Tibial artery (tissue), 4 donors: ENCODE measurements around the gene COA8.

Source experiments
- DNase-seq, 2 donors: peaks; one replicate each; pipeline ENCODE4 v3.0.0-alpha.2; 2019
- H3K27ac ChIP-seq, 2 donors: fragments of 200-600 bp; sonication (generic) in 1 of 2; 1 replicate in 1 of 2; 2 replicates in 1 of 2; pipeline ENCODE4 v1.5.1; 2018 to 2019; ENCODE audit warnings: mild to moderate bottlenecking in 1 of 2
- H3K27me3 ChIP-seq, 2 donors: fragments of 200-600 bp; sonication (generic) in 1 of 2; one replicate each; pipeline versions ENCODE4 v1.5.1 to v1.6.0; 2016 to 2019
- H3K36me3 ChIP-seq, 3 donors: fragments of 200-600 bp; sonication (generic) in 2 of 3; one replicate each; pipeline ENCODE4 v1.5.1; 2016 to 2019; ENCODE audit warnings: mild to moderate bottlenecking in 2 of 3
- H3K4me1 ChIP-seq, 4 donors: fragments of 200-600 bp; sonication (generic) in 2 of 4; 1 replicate in 3 of 4; 2 replicates in 1 of 4; pipeline ENCODE4 v1.5.1; 2016 to 2019
- H3K4me3 ChIP-seq, 2 donors: fragments of 200-600 bp; sonication (generic) in 1 of 2; 1 replicate in 1 of 2; 2 replicates in 1 of 2; pipeline ENCODE4 v1.5.1; 2018 to 2019; ENCODE audit warnings: mild to moderate bottlenecking in 2 of 2
- H3K9me3 ChIP-seq, 3 donors: fragments of 200-600 bp; sonication (generic) in 1 of 3; one replicate each; pipeline ENCODE4 v1.5.1; 2016 to 2019
- CTCF ChIP-seq, 2 experiments: fragments of 200-600 bp in 1 of 2; fragments of 450-650 bp in 1 of 2; IDR thresholded peaks; one replicate each; pipeline ENCODE4 v1.5.1; 2017 to 2019; ENCODE audit warnings: antibody characterized with exemption in 2 of 2, mild to moderate bottlenecking in 1 of 2, moderate library complexity in 1 of 2
- intact Hi-C: fragments of 100-400 bp; cut with DNase I; formaldehyde crosslinking; loops from one replicate; pipeline ENCODE4 v1.15.0; 2023; ENCODE audit warnings: low total_unique reads

The COA8 gene

DNA sequence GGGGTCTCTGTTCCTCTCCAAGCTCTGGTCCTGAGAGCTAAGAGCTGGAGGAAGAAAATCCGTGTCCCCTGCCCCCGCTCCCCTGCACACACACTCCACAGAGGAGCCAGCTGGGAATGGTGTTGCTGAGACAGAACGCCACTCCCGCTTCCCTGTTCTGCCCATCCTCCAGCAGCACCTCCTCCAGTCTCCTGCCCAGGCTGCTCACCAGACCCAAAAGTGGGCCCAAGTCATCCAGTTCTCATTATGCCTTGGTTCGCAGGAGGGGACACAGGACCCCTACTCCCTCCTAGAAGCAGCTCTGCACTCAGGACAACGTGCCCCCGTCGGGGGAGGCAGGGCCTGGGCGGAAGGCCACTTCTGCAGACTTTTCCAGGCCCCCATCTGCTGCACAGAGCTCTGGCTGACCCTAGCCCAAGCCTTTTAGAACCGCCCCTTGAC, 34.6 kb upstream of the COA8 start:
- peak overlapping the region; percentile 86 to 90 for H3K27ac ChIP-seq
- intact Hi-C loops = no loop called here
- peaks cover 0 to 28% (median 7%) of the 10 kb centered on the region in 3 donors for H3K36me3 ChIP-seq
- DNase-seq = peak in 1 of 2 donors; percentile 75
- H3K4me1 ChIP-seq = peaks cover 0 to 59% (median 51%) of the 10 kb centered on the region in 4 donors
- H3K4me3 ChIP-seq = peak overlapping the region; percentile 92 to 95
- no peak for TF ChIP-seq CTCF (IDR thresholded peaks at IDR 0.05)
- H3K9me3 ChIP-seq = no peaks in the 10 kb centered on the region
- H3K27me3 ChIP-seq = no peaks in the 10 kb centered on the region

DNA sequence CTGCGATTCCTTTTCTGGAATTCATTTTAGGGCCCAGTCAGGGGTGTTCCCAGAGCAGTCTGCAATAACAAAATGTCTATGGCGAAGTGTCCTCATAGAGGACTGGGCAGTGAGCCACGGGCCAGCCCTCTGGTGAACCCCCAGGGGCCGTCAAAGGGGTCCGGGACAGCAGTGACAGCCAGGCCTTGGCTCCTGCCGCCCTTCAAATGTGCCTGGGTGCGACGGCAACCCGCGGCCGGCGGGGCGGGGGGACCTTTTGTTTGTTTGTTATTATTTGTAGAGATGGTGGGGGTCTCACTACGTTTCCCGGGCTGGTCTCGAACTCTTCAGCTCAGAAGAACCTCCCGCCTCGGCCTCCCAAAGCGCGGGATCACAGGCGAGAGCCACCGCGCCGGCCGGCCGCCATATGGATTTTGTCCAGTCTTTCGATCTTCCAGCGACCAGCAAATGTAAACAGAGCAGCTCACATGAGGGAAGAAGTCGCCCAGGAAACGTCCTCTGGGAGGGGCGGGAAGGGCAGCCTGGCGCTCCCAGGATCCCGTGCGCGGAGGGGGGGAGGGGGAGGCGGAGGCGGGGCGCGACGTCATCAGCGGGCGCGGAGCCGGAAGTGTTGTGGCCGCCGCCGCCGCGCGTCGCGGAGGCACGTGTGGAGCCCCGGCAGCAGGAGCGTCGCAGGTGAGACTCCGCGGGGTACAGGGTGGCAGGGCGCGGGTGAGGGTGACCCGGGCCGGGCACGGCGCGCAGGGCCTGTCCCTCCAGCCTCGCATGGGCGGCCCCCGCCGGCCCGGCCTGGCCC, 34.0 kb upstream of the COA8 start, which contains the start of gene TRMT61A:
TRMT61A (plus strand) TSS at position 610 of the 796 bp plus-strand sequence. CDS start 783 bp downstream, outside the sequence.
- H3K4me1 ChIP-seq = peaks cover 0 to 63% (median 55%) of the 10 kb centered on the region in 4 donors
- intact Hi-C loops = no loop called here
- H3K27ac ChIP-seq = peak within 1 kb of the TSS; percentile 86 to 90

DNA sequence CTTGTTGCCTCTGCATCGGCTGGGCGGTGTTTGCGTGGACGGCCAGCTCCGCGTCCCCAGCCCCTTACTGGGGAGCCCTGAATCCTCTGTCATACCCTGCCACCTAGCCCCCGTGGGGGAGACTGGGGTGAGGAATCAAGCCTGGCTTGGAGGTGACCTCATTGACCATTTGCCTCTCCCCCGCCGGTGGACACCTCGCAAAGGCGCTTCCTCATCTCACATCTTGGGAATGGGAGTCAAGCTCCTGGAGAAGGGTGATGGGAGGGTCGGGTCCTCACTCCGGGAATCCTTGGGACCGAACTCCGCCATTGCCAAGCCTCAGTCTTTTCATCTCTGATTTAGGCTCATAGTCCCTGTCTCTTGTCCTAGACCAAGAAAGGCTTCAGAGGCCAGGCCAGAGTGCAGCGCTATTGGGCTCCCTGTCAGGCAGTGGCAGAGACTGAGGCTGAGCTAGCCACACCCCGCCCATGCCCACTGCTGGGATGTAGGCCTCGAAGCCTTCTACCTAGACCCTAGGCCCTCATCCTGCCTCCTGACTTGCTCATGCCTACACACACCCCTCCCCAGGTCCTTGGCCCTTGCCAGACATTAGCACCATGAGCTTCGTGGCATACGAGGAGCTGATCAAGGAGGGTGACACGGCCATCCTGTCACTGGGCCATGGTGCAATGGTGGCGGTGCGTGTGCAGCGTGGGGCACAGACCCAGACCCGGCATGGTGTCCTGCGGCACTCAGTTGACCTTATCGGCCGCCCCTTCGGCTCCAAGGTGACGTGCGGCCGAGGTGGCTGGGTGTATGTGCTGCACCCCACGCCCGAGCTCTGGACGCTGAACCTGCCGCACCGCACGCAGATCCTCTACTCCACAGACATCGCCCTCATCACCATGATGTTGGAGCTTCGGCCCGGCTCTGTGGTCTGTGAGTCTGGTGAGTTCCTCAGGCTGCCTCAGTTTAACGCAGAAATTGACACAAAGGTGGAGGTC, 33.1 kb upstream of the COA8 start:
- Histone ChIP-seq H3K27ac (peak overlapping the region; percentile 86 to 90), H3K9me3 (no peaks in the 10 kb centered on the region), H3K27me3 (no peaks in the 10 kb centered on the region), H3K36me3 (peaks cover 0 to 43% (median 7%) of the 10 kb centered on the region in 3 donors), H3K4me3 (peak overlapping the region; percentile 92 to 95), H3K4me1 (peaks cover 0 to 72% (median 64%) of the 10 kb centered on the region in 4 donors)
- no peak for TF ChIP-seq CTCF (IDR thresholded peaks at IDR 0.05)
- intact Hi-C loops = no loop called here
- DNase-seq = peak in 1 of 2 donors; percentile 71

More for the DNA sequence above, 34.0 kb upstream of the COA8 start, which contains the start of gene TRMT61A:
- H3K4me3 ChIP-seq = peak within 1 kb of the TSS; percentile 92 to 95
- H3K27me3 ChIP-seq = no peaks in the 10 kb centered on the region
- TF ChIP-seq CTCF (IDR thresholded peaks at IDR 0.05) = no peak
- no peaks in the 10 kb centered on the region for H3K9me3 ChIP-seq
- H3K36me3 ChIP-seq = peaks cover 0 to 34% (median 7%) of the 10 kb centered on the region in 3 donors
- peak; percentile 90 to 96 for DNase-seq

GRCh38 chr14:103530390-103530789, 32.4 kb upstream of the COA8 start:
- intact Hi-C loops = no loop called here
- Histone ChIP-seq H3K9me3 (no peaks in the 10 kb centered on the region), H3K4me3 (peak overlapping the region in 1 of 2 donors; percentile 92), H3K27ac (peak overlapping the region in 1 of 2 donors; percentile 86), H3K27me3 (no peaks in the 10 kb centered on the region), H3K36me3 (peaks cover 0 to 50% (median 7%) of the 10 kb centered on the region in 3 donors), H3K4me1 (peaks cover 0 to 79% (median 71%) of the 10 kb centered on the region in 4 donors)
- TF ChIP-seq CTCF (IDR thresholded peaks at IDR 0.05) = no peak
- DNase-seq = peak in 1 of 2 donors; percentile 65

GRCh38 chr14:103530831-103531230, 31.9 kb upstream of the COA8 start:
- intact Hi-C loops = no loop called here
- TF ChIP-seq CTCF (IDR thresholded peaks at IDR 0.05) = no peak
- Histone ChIP-seq H3K4me1 (peaks cover 0 to 81% (median 72%) of the 10 kb centered on the region in 4 donors), H3K27me3 (no peaks in the 10 kb centered on the region), H3K4me3 (no peak overlapping the region), H3K27ac (peak overlapping the region in 1 of 2 donors; percentile 86), H3K36me3 (peaks cover 0 to 54% (median 7%) of the 10 kb centered on the region in 3 donors), H3K9me3 (no peaks in the 10 kb centered on the region)
- DNase-seq = no peak
